Hematopoietic multipotent progenitor cell (in vitro differentiated cells): Measurements from ENCODE around the gene PYGO1. TPM values are rescaled to one million over a fixed set of nuclear protein-coding genes. Genes with fewer than 3 reads are reported as not detected.
"Not testable (repeated sequence)": the region's sequence is repeated elsewhere in the genome, so short reads cannot be mapped to it uniquely, and the experiment has no call there.

Experiments
- DNase-seq, 3 donors: peaks; one replicate each; pipeline ENCODE4 v3.0.0-alpha.2; 2011 to 2015; ENCODE audit warnings: low read depth in 2 of 3, low spot score in 2 of 3
- total RNA-seq: library from RNA; depleted of rRNA; stranded (reverse); fragments of >200 nt; gene quantifications from one replicate; pipeline ENCODE4 v1.2.3, GENCODE V29; 2012

The PYGO1 gene, protein sequence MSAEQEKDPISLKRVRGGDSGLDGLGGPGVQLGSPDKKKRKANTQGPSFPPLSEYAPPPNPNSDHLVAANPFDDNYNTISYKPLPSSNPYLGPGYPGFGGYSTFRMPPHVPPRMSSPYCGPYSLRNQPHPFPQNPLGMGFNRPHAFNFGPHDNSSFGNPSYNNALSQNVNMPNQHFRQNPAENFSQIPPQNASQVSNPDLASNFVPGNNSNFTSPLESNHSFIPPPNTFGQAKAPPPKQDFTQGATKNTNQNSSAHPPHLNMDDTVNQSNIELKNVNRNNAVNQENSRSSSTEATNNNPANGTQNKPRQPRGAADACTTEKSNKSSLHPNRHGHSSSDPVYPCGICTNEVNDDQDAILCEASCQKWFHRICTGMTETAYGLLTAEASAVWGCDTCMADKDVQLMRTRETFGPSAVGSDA
- total RNA-seq: under 0.01 TPM

DNA sequence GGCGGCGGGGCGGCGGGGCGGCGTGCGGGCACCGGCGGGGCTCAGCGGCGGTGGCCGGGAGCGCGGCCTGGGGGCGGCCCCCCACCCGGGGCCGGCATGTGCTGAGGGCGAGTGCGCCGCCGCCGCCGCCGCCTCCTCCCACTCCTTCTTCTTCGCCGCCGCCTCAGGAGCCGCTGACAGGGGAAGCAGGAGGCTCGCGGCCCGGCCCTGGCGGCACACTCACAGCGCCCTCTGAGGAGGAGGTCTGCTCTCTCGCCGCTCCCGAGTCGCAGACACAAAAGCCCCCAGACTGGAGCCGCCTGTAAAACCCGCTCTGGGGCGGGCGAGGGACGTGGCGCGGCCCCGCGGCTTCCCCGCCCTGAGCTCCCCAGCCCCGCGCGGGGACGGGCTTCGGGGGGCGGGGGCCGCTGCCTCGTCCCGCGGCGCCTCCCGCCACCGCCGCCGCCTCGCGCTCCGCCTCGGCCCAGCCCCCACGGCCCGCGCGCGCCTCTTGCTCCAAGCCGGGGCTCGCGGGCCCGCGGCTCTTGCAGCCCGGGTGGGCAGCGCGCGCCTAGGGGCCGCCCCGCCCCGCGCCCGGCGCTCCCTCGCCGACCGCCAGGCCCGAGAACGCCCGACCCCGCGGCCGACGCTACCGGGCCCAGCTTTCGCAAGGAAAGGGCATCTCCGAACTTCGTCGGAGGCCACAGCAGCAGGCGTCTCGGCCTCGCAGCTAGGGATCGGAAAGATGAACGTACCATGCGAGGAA, at the start of gene PYGO1:
TSS of gene PYGO1 (minus strand) at position 276 of the 745 bp plus-strand sequence. CDS start 462 bp downstream, outside the sequence.
- peak in 2 of 3 donors; percentile 60 to 64 for DNase-seq

DNA sequence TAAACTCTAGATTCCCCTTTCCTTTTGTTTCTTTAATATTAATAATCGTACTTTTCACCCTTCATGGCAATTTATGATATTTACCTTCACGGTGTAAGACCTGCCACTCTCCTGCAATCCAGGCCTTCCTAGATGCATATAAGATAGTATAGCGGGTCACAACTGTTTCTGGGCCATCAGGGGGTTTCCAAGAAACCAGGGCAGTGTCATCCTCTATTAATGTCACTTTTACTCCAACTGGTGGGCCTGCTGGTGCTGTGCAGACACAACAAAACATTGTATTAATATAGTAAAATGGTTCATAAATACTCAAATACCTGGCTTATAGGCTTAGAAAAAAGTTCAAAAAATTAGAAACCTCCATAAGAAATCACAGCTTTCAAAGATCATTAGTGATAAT, 48.9 kb upstream of the PYGO1 start:
- no peak for DNase-seq

DNA sequence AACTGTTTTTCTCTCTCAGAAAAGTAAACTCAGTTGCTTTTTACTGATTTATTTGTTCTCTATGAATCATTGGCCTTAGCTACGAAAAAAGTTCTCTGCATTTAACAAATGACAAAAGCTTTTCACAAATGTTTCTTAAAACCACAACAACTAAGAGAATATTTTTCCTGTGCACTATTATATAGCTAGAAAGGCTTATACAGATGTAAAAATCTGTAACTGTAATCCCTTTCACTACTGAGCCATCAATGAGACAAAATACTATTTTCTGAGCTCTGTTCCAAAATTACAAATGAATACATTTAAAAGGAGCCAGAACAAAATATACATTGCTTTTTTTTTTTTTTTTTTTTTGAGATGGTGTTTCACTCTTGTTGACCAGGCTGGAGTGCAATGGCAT, 45.6 kb upstream of the PYGO1 start:
- no peak for DNase-seq

DNA sequence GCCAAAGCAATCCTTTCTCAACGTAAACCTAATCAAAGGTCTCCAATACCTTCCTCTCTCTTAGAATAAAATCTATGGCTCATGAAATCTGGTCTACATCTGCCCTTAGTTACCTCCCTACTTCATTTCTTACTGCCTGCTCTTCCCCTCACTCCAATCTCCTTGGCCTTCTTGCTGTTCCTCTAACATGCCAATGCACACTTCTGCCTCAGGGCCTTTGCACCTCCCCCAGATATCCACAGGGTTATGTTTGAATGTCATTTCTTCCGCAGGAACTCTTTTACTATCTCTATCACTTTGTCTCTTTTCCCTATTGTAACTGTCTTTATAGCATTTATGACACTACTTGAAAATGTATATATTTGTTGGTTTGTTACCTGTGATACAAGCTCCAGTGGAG, 44.3 kb upstream of the PYGO1 start:
- no peak for DNase-seq

DNA sequence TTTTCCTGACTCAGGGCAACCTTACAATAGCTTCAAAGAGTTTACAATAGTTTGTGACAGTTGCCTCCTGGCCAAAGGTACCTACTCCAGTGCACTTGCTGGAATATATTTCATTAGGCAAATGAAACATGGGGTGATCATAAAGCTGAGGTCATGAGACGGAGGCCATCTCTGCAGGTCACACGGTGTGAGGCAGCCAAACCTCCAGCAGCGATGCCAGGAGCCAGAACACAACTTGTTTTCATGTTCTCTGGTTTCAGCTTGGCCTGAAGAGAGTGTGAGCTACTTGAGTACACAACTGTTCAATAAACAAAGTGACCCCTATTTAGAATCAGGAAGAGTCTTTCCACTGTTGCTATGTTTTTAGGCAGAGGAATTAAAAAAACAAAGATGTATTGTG, 42.7 kb upstream of the PYGO1 start:
- no peak for DNase-seq

DNA sequence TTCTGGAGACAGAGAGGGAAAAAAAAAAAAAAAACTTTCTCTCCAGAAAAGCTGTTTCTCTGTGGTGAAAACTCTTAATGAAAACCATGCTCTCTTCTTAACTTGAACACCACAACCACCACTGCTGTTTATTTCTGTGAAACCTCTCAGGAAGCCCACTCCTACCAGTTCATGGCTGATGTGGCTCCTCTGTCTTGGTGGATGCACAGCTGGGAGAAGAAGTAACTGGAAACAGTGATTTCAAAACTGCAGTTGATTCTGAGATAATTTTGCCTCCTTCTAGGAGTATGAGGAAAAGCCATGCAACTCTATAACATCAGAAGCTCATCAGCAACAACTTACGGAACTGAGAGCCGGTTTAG, 40.2 kb upstream of the PYGO1 start:
- DNase-seq: no peak

DNA sequence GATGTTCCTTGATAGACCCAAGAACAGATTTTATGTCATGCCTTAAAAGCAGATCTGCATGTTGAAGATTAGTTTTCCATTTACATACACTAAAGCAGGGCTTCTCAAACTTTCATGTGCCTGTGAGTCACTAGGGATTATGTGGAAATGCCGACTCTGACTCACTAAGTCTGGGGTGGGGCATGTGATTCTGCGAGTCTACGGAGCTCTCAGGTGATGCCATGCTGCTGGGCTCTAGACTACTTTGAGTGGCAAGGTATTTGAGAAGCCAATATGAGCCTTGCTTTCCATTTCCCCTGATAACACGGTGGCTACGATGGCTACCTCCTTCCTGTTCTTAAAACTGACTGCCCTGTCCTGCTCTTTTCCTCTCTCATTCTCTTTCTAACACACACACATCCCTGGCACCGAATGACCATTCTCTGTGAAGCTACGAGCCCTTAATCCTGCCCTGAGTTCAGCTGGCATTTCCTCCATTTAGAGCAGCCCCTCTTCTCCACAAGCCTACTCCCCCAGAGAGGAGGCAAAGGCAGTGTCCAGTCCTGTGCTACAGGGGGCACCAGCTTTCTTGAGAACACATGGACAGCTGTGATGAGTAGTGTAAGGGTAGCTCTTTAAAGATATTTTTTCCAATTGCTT, 39.7 kb upstream of the PYGO1 start:
- no peak for DNase-seq

DNA sequence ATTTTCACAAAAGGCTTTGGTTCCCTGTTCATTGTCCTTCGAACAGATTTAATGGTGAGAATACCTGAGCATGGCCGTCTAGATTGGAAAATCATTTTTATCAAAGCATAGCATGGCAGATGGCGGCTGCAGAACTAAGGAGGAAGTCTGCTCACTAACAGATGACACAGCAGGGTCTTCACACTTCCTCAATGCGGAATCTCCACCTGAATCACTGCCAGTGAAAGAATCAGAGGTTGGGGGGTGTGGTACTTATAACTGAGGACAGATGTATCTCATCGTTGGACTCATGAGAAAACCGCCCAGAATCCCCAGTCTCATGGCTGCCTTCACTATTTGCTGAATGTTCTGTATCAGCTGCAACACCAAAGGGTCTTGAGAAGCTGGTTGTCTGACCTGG, 31.6 kb upstream of the PYGO1 start:
- DNase-seq: peak in 1 of 3 donors; percentile 40

DNA sequence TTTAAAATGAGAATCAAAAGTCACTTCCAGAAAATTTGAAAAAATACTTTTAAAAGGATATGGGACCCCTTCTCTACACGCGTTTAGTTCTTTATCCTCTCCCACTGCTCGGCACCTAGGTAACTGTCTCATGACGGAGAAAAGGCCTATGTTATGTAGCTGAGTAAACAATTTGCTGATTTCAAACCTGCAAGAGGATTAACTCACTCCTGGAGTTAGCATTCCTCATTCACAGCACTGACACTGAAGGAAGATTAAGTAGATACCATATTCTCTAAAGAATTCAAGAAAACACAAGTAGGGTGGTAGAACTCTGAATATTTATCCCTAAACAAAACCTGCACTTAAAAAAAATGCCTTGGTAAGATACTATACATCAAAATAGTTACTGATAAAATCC, 30.2 kb upstream of the PYGO1 start:
- no peak for DNase-seq

DNA sequence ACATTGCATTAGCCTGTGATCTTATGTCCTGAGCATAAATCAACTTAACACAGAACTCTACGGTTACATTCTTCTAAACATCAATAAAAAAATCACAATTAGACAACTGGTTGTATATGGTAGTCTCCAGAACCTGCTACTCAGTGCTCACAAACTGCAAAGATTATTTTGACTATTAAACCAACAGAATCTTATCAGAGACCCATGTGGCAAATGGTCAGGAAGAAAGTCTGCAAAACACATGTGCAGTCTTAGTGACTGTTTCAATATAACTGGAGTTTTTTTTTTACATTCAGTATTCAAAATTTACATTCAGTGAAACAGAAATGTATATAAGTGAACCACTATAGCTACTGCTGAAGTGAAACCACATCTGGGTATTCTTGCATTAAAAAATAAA, 27.3 kb upstream of the PYGO1 start:
- DNase-seq: no peak

DNA sequence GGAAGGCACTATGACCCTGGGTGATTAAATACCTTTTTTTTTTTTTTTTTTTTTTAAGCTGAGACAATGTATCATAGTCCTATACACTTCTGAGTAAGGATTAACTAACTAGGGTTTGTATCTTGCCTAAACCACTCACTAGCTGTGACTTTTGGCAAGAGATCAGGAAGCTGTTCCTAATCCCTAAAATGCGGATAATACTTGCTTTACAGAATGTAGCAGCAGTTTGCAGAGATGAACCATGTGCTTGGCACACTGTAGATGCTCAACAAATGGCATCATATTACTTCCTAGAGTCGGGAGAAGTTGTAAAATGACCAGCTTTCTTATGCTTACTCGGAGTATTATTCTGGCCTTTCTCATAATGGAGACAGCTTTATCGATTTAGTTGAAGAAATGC, 25.6 kb upstream of the PYGO1 start:
- no peak for DNase-seq

DNA sequence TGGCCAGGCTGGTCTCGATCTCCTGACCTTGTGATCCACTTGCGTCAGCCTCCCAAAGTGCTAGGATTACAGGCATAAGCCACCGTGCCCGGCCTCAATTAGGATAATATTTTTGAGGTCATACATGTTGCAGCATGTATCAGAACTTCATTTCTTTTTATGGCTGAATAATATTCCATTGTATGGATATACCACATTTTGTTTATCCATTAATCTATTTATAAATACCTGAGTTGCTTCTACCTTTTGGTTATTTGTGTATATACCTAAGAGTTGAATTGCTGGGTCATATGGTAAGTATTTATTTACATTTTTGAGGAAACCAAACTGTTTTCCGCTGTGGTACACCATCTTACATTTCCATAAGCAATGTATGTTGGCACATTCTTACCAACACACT, 18.1 kb upstream of the PYGO1 start:
- DNase-seq: no peak

DNA sequence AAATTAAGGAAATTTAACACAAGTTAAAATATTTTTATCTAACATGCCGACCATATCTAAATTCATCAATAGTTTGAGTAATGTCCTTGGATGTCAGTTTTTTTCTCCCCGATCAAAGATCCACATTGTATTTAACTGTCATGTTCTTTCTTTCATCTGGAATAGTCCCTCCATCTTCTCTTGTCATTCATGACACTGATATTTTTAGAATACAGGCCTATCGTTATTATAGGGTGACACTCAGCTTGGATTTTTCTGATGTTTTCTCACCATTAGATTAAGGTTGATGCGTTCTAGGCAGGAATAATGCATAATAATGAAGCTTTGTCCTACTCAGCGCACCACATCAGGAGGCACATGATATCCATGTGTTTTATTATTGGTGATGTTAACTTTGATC, 13.2 kb upstream of the PYGO1 start:
- no peak for DNase-seq

DNA sequence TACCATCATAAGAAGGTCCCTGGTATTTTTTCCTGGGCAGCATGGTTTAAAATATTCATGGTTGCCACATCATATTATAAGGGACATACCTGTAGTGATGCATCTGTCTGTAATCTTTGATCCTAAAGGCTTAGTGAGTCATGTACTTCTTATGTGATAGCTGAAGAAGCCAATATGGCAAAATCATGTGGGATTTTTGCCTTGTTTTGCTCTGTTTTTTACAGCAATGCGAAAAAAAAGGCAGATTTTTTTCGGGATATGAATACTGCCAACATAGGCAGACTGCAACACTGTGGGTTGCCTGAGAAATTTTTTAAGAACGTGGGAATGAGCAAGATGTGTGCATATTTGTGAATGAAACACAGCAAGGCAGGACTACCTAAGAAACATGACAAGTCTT, 11.3 kb upstream of the PYGO1 start:
- no peak for DNase-seq

DNA sequence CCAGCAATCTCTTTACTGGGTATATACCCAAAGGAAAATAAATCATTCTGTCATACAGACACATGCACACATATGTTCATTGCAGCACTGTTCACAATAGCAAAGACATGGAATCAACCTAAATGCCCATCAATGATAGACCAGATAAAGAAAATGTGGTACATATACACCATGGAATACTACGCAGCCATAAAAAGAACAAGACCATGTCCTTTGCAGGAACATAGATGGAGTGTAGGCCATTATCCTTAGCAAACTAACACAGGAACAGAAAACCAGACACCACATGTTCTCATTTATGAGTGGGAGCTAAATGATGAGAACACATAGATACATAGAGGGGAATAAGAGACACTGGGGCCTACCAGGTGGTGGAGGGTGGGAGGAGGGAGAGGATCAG, 4.9 kb upstream of the PYGO1 start:
- DNase-seq: not testable (repeated sequence)

DNA sequence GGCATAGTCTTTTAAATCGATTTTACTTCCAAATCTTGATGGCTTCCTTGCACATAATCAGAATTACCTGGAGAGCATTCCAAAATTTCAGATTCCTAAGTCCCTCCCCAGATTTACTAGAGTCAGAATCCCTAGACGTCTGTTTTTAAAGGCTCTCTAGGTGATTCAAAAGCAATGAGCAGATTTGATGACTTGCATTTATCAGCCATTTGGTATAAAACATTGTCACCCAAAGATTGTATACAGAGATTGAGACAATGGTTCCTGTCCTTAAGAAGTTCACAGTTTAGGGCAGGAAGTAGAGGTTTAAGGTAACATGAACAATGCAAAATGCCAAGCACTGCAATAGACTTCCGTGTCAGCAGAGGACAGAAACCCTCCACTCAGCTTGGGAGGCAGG, 2.6 kb upstream of the PYGO1 start:
- peak in 1 of 3 donors; percentile 16 for DNase-seq

DNA sequence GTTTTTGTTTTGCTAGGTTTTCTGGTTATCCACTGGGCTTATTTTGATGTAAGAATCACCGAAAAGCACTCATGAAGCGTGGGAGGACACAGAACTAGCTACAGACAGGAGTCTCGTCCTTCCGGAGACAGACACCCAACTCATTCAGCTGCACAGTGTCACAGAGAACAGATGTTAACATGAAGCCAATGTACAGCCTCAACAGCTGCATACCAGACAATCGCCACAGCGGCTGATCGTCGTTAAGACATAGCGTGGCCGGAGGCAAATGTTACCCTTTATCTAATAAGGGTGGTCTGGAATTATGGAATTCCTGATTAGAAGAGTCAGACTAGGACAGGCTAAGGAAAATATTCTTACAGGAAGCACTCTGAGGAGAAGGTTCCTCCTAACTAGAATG, 1.1 kb upstream of the PYGO1 start:
- no peak for DNase-seq

DNA sequence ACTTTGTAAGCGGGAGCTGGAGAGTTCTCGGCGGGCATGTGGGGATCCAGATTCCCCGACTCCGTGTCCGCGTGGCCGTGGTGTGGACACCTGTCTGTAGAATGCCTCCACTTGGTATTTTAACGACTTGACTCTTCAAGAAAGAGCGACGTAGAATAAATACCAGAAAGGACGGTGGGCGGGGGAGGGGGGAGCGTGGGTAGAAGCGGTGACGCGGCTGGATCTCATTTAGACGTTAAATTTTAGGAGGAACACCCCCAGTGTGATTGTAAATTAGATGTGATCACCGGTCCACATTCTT, 620 bp upstream of the PYGO1 start:
- DNase-seq: no peak

DNA sequence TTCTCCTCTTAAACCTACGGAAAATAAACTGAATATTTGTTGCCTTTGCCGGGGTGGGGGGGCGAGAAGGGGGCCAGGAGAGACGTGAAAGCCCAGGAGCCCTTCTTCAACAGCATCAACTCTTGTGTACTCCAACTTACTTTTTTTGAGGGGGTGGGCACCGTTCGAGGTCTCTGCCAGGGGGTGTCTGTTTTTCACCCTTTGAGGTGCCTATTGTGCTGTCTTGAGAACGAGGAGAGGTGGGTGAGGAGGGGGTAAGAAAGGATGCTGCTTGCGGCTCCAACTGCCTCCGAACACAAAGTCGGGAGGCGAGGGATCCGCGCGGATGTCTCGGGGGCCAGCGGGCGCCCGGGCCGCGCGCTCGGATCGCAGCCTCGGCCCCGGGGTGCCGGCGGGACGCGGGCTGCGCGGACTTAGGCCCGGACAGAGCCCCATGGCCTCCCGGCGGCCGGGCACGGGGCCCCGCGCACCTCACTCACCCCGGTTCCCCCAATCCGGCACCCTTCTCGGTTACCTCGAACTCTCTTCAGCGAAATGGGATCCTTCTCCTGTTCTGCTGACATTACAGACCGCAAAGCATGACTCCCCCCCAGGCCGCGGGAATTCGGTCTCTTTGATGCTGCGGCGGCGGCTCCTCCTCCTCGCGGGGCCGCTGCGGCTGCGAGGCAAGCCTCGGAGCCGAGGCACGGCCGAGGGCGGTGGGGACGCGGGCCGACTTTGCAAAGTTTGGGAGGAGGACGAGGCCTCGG, 650 bp downstream of the PYGO1 start:
- peak in 2 of 3 donors; percentile 22 to 27 for DNase-seq

DNA sequence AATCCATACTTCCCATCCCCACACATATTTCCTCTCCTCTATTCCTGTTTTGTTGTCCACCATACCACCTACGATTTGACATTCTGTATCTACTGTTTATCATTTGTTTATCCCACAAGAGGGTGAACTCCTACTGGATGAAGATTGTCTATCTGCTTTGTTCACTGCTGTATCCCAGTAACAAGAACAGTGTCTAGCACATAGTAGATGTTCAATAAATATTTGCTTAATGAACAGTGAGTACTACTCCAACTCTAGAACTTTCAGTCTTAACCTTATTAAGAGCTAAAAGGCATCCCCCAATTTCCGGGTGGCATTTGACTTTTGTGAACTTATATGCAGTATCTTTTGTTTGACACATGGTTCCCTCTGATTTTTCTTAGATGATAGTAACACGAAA, 1.3 kb downstream of the PYGO1 start:
- DNase-seq: peak in 1 of 3 donors; percentile 3

DNA sequence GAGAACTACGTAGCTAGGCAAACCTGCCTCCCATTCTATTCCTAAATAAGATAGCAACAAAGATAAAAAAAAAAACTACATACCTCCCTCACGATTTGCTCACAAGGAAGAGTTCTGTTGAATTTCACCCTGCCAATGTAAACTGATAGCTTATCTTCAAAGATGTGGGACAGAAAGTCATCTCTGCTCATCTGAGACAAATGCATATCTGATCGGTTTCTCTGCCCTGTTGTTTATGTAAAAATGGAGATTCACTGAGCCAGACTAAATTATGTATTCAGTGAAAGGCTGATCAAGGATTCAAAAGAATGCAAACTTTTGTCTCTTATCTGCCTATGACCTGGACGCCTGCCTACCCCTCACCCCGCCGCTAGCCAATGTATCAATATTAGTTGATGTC, 11.2 kb downstream of the PYGO1 start:
- DNase-seq: no peak
